SU-DHL-6 (cell line): ENCODE measurements around the gene CCL4.

Experiments used
- H2AFZ ChIP-seq: fragments of 200-600 bp; sonication (generic); 2 replicates; pipeline ENCODE4 v1.6.1; 2014; ENCODE audit warnings: low read depth, mild to moderate bottlenecking, moderate library complexity, mixed read lengths, antibody characterized with exemption, low read length; ENCODE audit not compliant: severe bottlenecking
- H3F3A ChIP-seq: fragments of 200-600 bp; shearing (Covaris generic); 2 replicates; pipeline ENCODE4 v1.6.0; 2016; ENCODE audit warnings: antibody characterized with exemption, mild to moderate bottlenecking; ENCODE audit not compliant: insufficient read depth
- H3K27ac ChIP-seq: fragments of 200-600 bp; sonication (generic); 2 replicates; pipeline ENCODE4 v1.5.1; 2016; ENCODE audit warnings: low read depth, mild to moderate bottlenecking, low read length, moderate library complexity, mixed read lengths
- H3K27me3 ChIP-seq: fragments of 200-600 bp; sonication (generic), shearing (Covaris generic); 2 replicates; pipeline ENCODE4 v1.6.0; 2014; ENCODE audit warnings: mild to moderate bottlenecking, low read length
- H3K36me3 ChIP-seq: fragments of 200-600 bp; sonication (generic); 2 replicates; pipeline ENCODE4 v1.6.1; 2014; ENCODE audit warnings: mild to moderate bottlenecking, low read length, mixed read lengths
- H3K4me2 ChIP-seq: fragments of 300-600, 200-600 bp; shearing (Covaris generic), sonication (generic); 2 replicates; pipeline ENCODE4 v1.6.0; 2014; ENCODE audit warnings: low read length, low read depth, mild to moderate bottlenecking; ENCODE audit not compliant: poor library complexity, severe bottlenecking
- H3K4me3 ChIP-seq: fragments of 200-600 bp; sonication (generic); 2 replicates; pipeline ENCODE4 v1.5.1; 2014; ENCODE audit warnings: antibody characterized with exemption, low read length, mild to moderate bottlenecking, mixed read lengths; ENCODE audit not compliant: insufficient read depth, poor library complexity, severe bottlenecking
- H3K79me2 ChIP-seq: fragments of 200-600 bp; sonication (generic); 2 replicates; pipeline ENCODE4 v1.6.1; 2014; ENCODE audit warnings: mild to moderate bottlenecking, low read length, moderate library complexity; ENCODE audit not compliant: insufficient read depth
- H3K9ac ChIP-seq: fragments of 200-600 bp; sonication (generic); 2 replicates; pipeline ENCODE4 v1.7.0; 2014; ENCODE audit warnings: mild to moderate bottlenecking, low read length
- H3K9me2 ChIP-seq: fragments of 200-600 bp; sonication (generic); replicated peaks from 2 replicates; pipeline ENCODE4 v1.6.1; 2014; ENCODE audit warnings: low read length; ENCODE audit not compliant: insufficient read depth
- H3K9me3 ChIP-seq: fragments of 200-600 bp; sonication (generic); 2 replicates; pipeline ENCODE4 v1.6.1; 2014; ENCODE audit warnings: low read length, mixed read lengths; ENCODE audit not compliant: insufficient read depth
- H4K20me1 ChIP-seq: fragments of 200-600 bp; sonication (generic); 2 replicates; pipeline ENCODE4 v1.6.1; 2014; ENCODE audit warnings: low read depth, mild to moderate bottlenecking, antibody characterized with exemption, low read length, moderate library complexity, mixed read lengths
- CTCF ChIP-seq: fragments of 200-600 bp; sonication (generic); IDR thresholded peaks from one replicate; pipeline ENCODE4 v1.5.1; 2017; ENCODE audit warnings: antibody characterized with exemption, mild to moderate bottlenecking, low read length, moderate library complexity; ENCODE audit not compliant: insufficient read depth, poor library complexity, severe bottlenecking
- EZH2phosphoT487 ChIP-seq: fragments of 200-600 bp; sonication (generic), shearing (Covaris generic); conservative IDR thresholded peaks from 2 replicates; pipeline ENCODE4 v1.6.1; 2018; ENCODE audit warnings: mild to moderate bottlenecking, antibody characterized with exemption, low read length, moderate library complexity, mixed read lengths

Gene CCL4

GRCh38 chr17:36131421-36131820 is 27.8 kb downstream of the CCL4 start:
- no peaks in the 10 kb centered on the region for H3F3A ChIP-seq
- no peaks in the 10 kb centered on the region for H3K27me3 ChIP-seq
- no peak overlapping the region for H2AFZ ChIP-seq
- no peaks in the 10 kb centered on the region for H3K79me2 ChIP-seq
- H3K36me3 ChIP-seq = no peaks in the 10 kb centered on the region
- no peak overlapping the region for H3K27ac ChIP-seq
- no peaks in the 10 kb centered on the region for H3K9me2 ChIP-seq
- TF ChIP-seq CTCF (no peak), EZH2phosphoT487 (no peak)
- no peaks in the 10 kb centered on the region for H4K20me1 ChIP-seq
- H3K9me3 ChIP-seq = peaks cover 6% of the 10 kb centered on the region
- no peak overlapping the region for H3K9ac ChIP-seq
- H3K4me2 ChIP-seq = no peak overlapping the region
- no peak overlapping the region for H3K4me3 ChIP-seq

DNA sequence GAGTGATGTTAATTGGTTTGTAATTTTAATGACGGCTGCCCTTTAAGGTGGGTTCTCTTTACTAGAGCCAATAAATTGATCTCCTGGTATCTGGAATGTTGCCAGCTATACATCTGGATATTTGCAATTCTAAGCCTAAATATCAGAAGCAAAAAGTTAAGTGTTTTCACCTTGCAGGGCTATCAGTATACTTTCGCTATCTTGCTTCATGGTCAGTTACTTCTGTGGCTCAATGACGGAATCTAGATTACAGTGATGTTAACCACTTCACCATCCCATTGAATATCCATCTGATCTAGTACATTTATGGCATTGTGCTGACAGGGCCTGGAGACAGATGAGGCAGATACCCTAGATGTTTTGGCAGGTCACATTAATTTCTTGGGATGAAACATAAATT is 28.3 kb downstream of the CCL4 start:
- Histone ChIP-seq H3K4me2 (no peak overlapping the region), H3F3A (no peaks in the 10 kb centered on the region), H3K9me2 (no peaks in the 10 kb centered on the region), H4K20me1 (no peaks in the 10 kb centered on the region), H3K9me3 (peaks cover under 1% of the 10 kb centered on the region), H3K4me3 (no peak overlapping the region), H3K36me3 (no peaks in the 10 kb centered on the region), H3K27ac (no peak overlapping the region), H2AFZ (no peak overlapping the region), H3K9ac (no peak overlapping the region), H3K27me3 (no peaks in the 10 kb centered on the region), H3K79me2 (no peaks in the 10 kb centered on the region)
- TF ChIP-seq CTCF = no peak
- no peak for TF ChIP-seq EZH2phosphoT487

DNA sequence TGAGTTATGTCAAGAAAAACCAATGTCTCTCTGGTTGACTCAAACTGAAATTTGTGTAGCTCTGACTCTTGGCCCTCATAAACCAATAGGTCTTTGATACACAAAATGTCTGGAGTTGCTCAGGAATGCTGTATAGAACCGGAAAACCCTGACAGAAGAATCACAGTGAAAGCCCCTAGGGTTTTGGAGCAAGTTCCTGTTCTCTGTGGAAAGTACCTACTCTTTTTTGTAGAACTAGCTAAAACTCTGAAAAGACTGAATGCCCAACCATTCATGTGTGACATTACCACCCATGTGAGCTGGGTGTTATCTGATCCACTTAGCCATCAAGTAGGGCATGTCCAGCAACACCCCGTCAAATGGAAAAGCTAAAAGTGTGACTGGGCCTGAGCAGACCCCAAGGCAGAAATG is 28.8 kb downstream of the CCL4 start:
- no peaks in the 10 kb centered on the region for H3K9me3 ChIP-seq
- H3F3A ChIP-seq = no peaks in the 10 kb centered on the region
- H3K4me3 ChIP-seq = no peak overlapping the region
- H4K20me1 ChIP-seq = no peaks in the 10 kb centered on the region
- no peaks in the 10 kb centered on the region for H3K9me2 ChIP-seq
- no peaks in the 10 kb centered on the region for H3K36me3 ChIP-seq
- H3K27me3 ChIP-seq = no peaks in the 10 kb centered on the region
- H3K4me2 ChIP-seq = no peak overlapping the region
- H2AFZ ChIP-seq = no peak overlapping the region
- no peak for TF ChIP-seq CTCF
- no peak for TF ChIP-seq EZH2phosphoT487
- H3K79me2 ChIP-seq = no peaks in the 10 kb centered on the region
- no peak overlapping the region for H3K27ac ChIP-seq
- H3K9ac ChIP-seq = no peak overlapping the region
